Erythroblast (primary cell): ENCODE results near the gene CSN1S1.

Source experiments
- GATA1 ChIP-seq: IDR thresholded peaks from 2 replicates; pipeline ENCODE4 v1.6.1; 2011; ENCODE audit warnings: low read depth, mild to moderate bottlenecking, control low read depth, low read length, moderate library complexity
- POLR2A ChIP-seq: IDR thresholded peaks from 2 replicates; pipeline ENCODE4 v1.6.1; 2011; ENCODE audit warnings: mild to moderate bottlenecking, low read length

DNA sequence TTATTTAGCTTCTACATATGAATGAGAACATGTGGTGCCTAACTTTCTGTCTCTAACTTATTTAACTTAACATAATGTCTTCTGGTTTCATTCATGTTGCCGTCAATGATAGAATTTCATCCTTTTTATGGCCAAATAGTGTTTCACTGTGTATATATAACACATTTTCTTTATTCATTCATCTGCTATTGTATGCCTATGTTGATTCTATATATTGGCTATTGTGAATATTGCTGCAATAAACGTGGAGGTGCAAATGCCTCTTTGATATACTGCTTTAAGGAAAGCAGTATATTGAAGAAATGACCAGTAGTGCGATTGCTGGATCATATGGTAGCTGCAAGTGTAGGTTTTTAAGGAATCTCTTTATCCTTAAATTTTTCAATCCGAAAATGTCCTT, 10.0 kb upstream of the CSN1S1 start:
- TF ChIP-seq POLR2A (no peak), GATA1 (no peak)
